HEK293 (cell line): ENCODE data around the gene SH3PXD2B.

Experiments used
- CTCF ChIA-PET: fragments of 350-600 bp; formaldehyde crosslinking; extraction: SDS; loops from one replicate; lab custom pipeline; 2021; ENCODE audit warnings: antibody characterized with exemption; lab: Yijun Ruan, JAX
- POLR2A ChIA-PET: fragments of 300-600 bp; formaldehyde crosslinking; extraction: SDS; loops from one replicate; lab custom pipeline; 2020; ENCODE audit warnings: antibody characterized with exemption, inconsistent platforms; lab: Yijun Ruan, JAX
- H3K27ac ChIP-seq: fragments of 200-500 bp; sonication (Bioruptor generic); 2 replicates; pipeline ENCODE4 v1.5.1; 2014; ENCODE audit warnings: low read depth, low read length, control low read depth, inconsistent platforms; ENCODE audit errors: extremely low read depth
- H3K36me3 ChIP-seq, 2 experiments: fragments of 200-500 bp in 1 of 2; sonication (Bioruptor generic) in 1 of 2; 1 replicate in 1 of 2; 2 replicates in 1 of 2; pipeline ENCODE4 v1.5.1; 2014 to 2017; ENCODE audit warnings: inconsistent platforms in 2 of 2, low read length in 2 of 2; ENCODE audit not compliant: control insufficient read depth in 2 of 2, insufficient read depth in 1 of 2
- H3K4me1 ChIP-seq: fragments of 200-500 bp; sonication (Bioruptor generic); 2 replicates; pipeline ENCODE4 v1.5.1; 2014; ENCODE audit warnings: mild to moderate bottlenecking, low read length, inconsistent platforms; ENCODE audit not compliant: control insufficient read depth, insufficient read depth
- H3K4me3 ChIP-seq: 2 replicates; pipeline ENCODE4 v1.5.1; 2011; ENCODE audit warnings: low read depth, mild to moderate bottlenecking, control low read depth, low read length, moderate library complexity
- H3K9me3 ChIP-seq: fragments of 200-500 bp; sonication (Bioruptor generic); 2 replicates; pipeline ENCODE4 v1.5.1; 2014; ENCODE audit warnings: low read depth, low read length, inconsistent platforms; ENCODE audit not compliant: control insufficient read depth, insufficient read depth
- HIC1 ChIP-seq: fragments of 450-650 bp; formaldehyde crosslinking; IDR thresholded peaks from 2 replicates; pipeline ENCODE4 v1.5.1; 2016; ENCODE audit warnings: missing biosample characterization, missing genetic modification characterization
- KLF9 ChIP-seq: fragments of 450-650 bp; formaldehyde crosslinking; IDR thresholded peaks from 2 replicates; pipeline ENCODE4 v1.5.1; 2016; ENCODE audit warnings: missing biosample characterization, missing genetic modification characterization, low read depth
- PRDM4 ChIP-seq: fragments of 450-650 bp; formaldehyde crosslinking; IDR thresholded peaks from 2 replicates; pipeline ENCODE4 v1.5.1; 2017; ENCODE audit warnings: missing biosample characterization, missing genetic modification characterization
- SP3 ChIP-seq: fragments of 450-650 bp; formaldehyde crosslinking; IDR thresholded peaks from 2 replicates; pipeline ENCODE4 v1.5.1; 2016; ENCODE audit warnings: missing biosample characterization, missing genetic modification characterization
- ZFP37 ChIP-seq: fragments of 450-650 bp; formaldehyde crosslinking; IDR thresholded peaks from 2 replicates; pipeline ENCODE4 v1.5.1; 2016; ENCODE audit warnings: missing biosample characterization, missing genetic modification characterization
- ZFP41 ChIP-seq: fragments of 450-650 bp; formaldehyde crosslinking; IDR thresholded peaks from 2 replicates; pipeline ENCODE4 v1.5.1; 2016; ENCODE audit warnings: missing biosample characterization, missing genetic modification characterization, borderline replicate concordance
- ZNF132 ChIP-seq: fragments of 450-650 bp; formaldehyde crosslinking; IDR thresholded peaks from 2 replicates; pipeline ENCODE4 v1.5.1; 2017; ENCODE audit warnings: missing biosample characterization, missing genetic modification characterization, borderline replicate concordance
- ZNF175 ChIP-seq: fragments of 450-650 bp; formaldehyde crosslinking; IDR thresholded peaks from 2 replicates; pipeline ENCODE4 v1.5.1; 2016; ENCODE audit warnings: missing biosample characterization, missing genetic modification characterization
- ZNF184 ChIP-seq: fragments of 450-650 bp; IDR thresholded peaks from 2 replicates; pipeline ENCODE4 v1.5.1; 2018; ENCODE audit warnings: missing biosample characterization, mild to moderate bottlenecking, missing genetic modification characterization
- ZNF239 ChIP-seq: fragments of 450-650 bp; formaldehyde crosslinking; IDR thresholded peaks from 2 replicates; pipeline ENCODE4 v1.5.1; 2016; ENCODE audit warnings: missing biosample characterization, missing genetic modification characterization
- ZNF248 ChIP-seq: fragments of 450-650 bp; formaldehyde crosslinking; IDR thresholded peaks from 2 replicates; pipeline ENCODE4 v1.5.1; 2017; ENCODE audit warnings: missing biosample characterization, missing genetic modification characterization
- ZNF335 ChIP-seq: fragments of 450-650 bp; formaldehyde crosslinking; conservative IDR thresholded peaks from 2 replicates; pipeline ENCODE4 v1.5.1; 2016; ENCODE audit warnings: missing biosample characterization, missing genetic modification characterization
- ZNF394 ChIP-seq: fragments of 450-650 bp; formaldehyde crosslinking; IDR thresholded peaks from 2 replicates; pipeline ENCODE4 v1.5.1; 2016; ENCODE audit warnings: missing biosample characterization, missing genetic modification characterization, mild to moderate bottlenecking, moderate library complexity, borderline replicate concordance
- ZNF585B ChIP-seq: fragments of 450-650 bp; formaldehyde crosslinking; IDR thresholded peaks from 2 replicates; pipeline ENCODE4 v1.5.1; 2016; ENCODE audit warnings: missing biosample characterization, missing genetic modification characterization
- ZNF629 ChIP-seq: fragments of 450-650 bp; formaldehyde crosslinking; IDR thresholded peaks from 2 replicates; pipeline ENCODE4 v1.5.1; 2017; ENCODE audit warnings: missing biosample characterization, missing genetic modification characterization
- ZNF664 ChIP-seq: fragments of 450-650 bp; formaldehyde crosslinking; IDR thresholded peaks from 2 replicates; pipeline ENCODE4 v1.5.1; 2016; ENCODE audit warnings: missing biosample characterization, missing genetic modification characterization
- ZNF76 ChIP-seq: fragments of 450-650 bp; formaldehyde crosslinking; IDR thresholded peaks from 2 replicates; pipeline ENCODE4; 2016; ENCODE audit warnings: low read depth, missing biosample characterization, missing genetic modification characterization, borderline replicate concordance
- ZXDB ChIP-seq: fragments of 450-650 bp; formaldehyde crosslinking; IDR thresholded peaks from 2 replicates; pipeline ENCODE4 v1.5.1; 2016; ENCODE audit warnings: missing biosample characterization, missing genetic modification characterization
- TF ChIP-seq, protein P1 (sequence below): fragments of 450-650 bp; formaldehyde crosslinking; IDR thresholded peaks from 2 replicates; pipeline ENCODE4 v1.5.0; 2017; ENCODE audit warnings: missing biosample characterization, missing genetic modification characterization, borderline replicate concordance
- TF ChIP-seq, protein P2 (sequence below): fragments of 450-650 bp; formaldehyde crosslinking; IDR thresholded peaks from 2 replicates; pipeline ENCODE4 v1.5.1; 2016; ENCODE audit warnings: missing biosample characterization, missing genetic modification characterization, low read depth
- TF ChIP-seq, protein P3 (sequence below): fragments of 450-650 bp; formaldehyde crosslinking; IDR thresholded peaks from 2 replicates; pipeline ENCODE4 v1.5.1; 2016; ENCODE audit warnings: missing biosample characterization, missing genetic modification characterization

The SH3PXD2B gene

DNA sequence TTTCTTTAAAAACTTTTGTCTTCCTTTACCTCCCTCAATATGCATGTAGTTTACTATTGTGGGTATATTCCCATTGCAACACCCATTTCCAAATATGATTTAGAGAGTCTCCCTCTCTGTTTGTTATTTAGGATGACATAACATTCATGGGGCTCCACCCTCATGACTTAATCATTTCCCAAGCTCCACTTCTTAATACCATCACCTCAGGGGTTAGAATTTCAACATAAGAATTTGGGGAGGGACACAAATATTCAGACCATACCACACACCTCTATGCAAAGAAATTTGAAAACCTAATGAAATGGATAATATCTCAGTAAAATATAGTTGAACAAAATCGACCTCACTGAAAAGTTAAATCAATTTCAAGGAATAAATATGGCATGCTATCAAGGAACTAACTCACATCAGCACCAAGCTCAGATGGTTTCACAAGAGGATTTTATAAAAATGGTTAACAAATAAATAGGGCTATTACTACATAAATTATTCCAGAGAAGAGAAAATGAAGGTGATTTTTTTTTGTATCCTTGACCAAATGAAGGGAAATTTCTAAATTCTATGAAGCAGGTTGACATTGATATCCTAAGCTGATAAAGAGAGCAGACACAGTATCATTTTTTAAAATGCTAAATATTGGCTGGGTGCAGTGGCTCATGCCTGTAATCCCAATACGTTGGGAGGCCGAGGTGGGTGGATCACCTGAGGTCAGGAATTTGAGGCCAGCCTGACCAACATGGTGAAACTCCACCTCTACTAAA is 150.6 kb downstream of the SH3PXD2B start (continued):
- TF ChIP-seq ZNF76 (tag by site-specific recombination) (peak; percentile 89), HIC1 (tag by site-specific recombination) (no peak), ZNF629 (peak; percentile 88), ZNF394 (tag by site-specific recombination) (peak; percentile 31; the same call in 1 of the 2 replicates), ZNF335 (tag by site-specific recombination) (peak; percentile 54), ZNF175 (tag by site-specific recombination) (no peak), PRDM4 (tag by site-specific recombination) (no peak), SP3 (tag by site-specific recombination) (peak; percentile 56), ZNF248 (tag by site-specific recombination) (no peak), ZNF184 (tag by site-specific recombination) (peak; percentile 55; the same call in 1 of the 2 replicates), ZNF664 (tag by site-specific recombination) (peak; percentile 71)
- TF ChIP-seq, protein P1, sequence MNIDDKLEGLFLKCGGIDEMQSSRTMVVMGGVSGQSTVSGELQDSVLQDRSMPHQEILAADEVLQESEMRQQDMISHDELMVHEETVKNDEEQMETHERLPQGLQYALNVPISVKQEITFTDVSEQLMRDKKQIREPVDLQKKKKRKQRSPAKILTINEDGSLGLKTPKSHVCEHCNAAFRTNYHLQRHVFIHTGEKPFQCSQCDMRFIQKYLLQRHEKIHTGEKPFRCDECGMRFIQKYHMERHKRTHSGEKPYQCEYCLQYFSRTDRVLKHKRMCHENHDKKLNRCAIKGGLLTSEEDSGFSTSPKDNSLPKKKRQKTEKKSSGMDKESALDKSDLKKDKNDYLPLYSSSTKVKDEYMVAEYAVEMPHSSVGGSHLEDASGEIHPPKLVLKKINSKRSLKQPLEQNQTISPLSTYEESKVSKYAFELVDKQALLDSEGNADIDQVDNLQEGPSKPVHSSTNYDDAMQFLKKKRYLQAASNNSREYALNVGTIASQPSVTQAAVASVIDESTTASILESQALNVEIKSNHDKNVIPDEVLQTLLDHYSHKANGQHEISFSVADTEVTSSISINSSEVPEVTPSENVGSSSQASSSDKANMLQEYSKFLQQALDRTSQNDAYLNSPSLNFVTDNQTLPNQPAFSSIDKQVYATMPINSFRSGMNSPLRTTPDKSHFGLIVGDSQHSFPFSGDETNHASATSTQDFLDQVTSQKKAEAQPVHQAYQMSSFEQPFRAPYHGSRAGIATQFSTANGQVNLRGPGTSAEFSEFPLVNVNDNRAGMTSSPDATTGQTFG (tag by site-specific recombination): no peak
- TF ChIP-seq, protein P2, sequence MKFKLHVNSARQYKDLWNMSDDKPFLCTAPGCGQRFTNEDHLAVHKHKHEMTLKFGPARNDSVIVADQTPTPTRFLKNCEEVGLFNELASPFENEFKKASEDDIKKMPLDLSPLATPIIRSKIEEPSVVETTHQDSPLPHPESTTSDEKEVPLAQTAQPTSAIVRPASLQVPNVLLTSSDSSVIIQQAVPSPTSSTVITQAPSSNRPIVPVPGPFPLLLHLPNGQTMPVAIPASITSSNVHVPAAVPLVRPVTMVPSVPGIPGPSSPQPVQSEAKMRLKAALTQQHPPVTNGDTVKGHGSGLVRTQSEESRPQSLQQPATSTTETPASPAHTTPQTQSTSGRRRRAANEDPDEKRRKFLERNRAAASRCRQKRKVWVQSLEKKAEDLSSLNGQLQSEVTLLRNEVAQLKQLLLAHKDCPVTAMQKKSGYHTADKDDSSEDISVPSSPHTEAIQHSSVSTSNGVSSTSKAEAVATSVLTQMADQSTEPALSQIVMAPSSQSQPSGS (tag by site-specific recombination): peak; percentile 76; the same call in 1 of the 2 replicates
- TF ChIP-seq, protein P3, sequence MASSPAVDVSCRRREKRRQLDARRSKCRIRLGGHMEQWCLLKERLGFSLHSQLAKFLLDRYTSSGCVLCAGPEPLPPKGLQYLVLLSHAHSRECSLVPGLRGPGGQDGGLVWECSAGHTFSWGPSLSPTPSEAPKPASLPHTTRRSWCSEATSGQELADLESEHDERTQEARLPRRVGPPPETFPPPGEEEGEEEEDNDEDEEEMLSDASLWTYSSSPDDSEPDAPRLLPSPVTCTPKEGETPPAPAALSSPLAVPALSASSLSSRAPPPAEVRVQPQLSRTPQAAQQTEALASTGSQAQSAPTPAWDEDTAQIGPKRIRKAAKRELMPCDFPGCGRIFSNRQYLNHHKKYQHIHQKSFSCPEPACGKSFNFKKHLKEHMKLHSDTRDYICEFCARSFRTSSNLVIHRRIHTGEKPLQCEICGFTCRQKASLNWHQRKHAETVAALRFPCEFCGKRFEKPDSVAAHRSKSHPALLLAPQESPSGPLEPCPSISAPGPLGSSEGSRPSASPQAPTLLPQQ (tag by site-specific recombination): peak; percentile 19; the same call in 1 of the 2 replicates

GRCh38 chr5:172303162-172303561 is 151.2 kb downstream of the SH3PXD2B start:
- POLR2A ChIA-PET: no interaction called here
- no peaks in the 10 kb centered on the region for H3K36me3 ChIP-seq
- CTCF ChIA-PET: interaction anchor here (0.6 kb wide), 2 partner anchors 182 to 788 kb away, joined by 5 read pairs; no protein-coding TSS in a partner anchor
- H3K4me1 ChIP-seq: peaks cover 4% of the 10 kb centered on the region; the same call in 1 of the 2 replicates
- H3K9me3 ChIP-seq: no peaks in the 10 kb centered on the region
- no peak overlapping the region for H3K27ac ChIP-seq
- H3K4me3 ChIP-seq: no peak overlapping the region
- no peak for TF ChIP-seq ZFP37 (tag by site-specific recombination)
- no peak for TF ChIP-seq ZFP41 (tag by site-specific recombination)
- no peak for TF ChIP-seq ZNF132 (tag by site-specific recombination)
- no peak for TF ChIP-seq ZNF239
- TF ChIP-seq KLF9: no peak
- TF ChIP-seq ZNF585B (tag by site-specific recombination): no peak
- no peak for TF ChIP-seq ZXDB (tag by site-specific recombination)
- peak; percentile 81 for TF ChIP-seq ZNF335 (tag by site-specific recombination)
